ENCODE results near the gene CANT1.

The CANT1 gene

GRCh38 chr17:79018370-79018695 lies 8.8 kb upstream of the CANT1 start:
- no peak overlapping the region for H3K9ac ChIP-seq (ENCODE audit: low read length in 2 of 2)
- no peaks in the 10 kb centered on the region for H3K9me3 ChIP-seq (ENCODE audit: control insufficient read depth in 2 of 2, low read length in 2 of 2)
- no peaks in the 10 kb centered on the region for H3K36me3 ChIP-seq (ENCODE audit: control insufficient read depth in 2 of 2, insufficient read depth in 2 of 2, low read length in 2 of 2)
- no peak overlapping the region for H3K27ac ChIP-seq (ENCODE audit: low read length)
- H3K27me3 ChIP-seq (ENCODE audit: control insufficient read depth in 1 of 2, insufficient read depth in 2 of 2, low read length in 2 of 2): no peaks in the 10 kb centered on the region
- H3K4me3 ChIP-seq (ENCODE audit: low read length in 2 of 2): no peak overlapping the region
- peaks cover 26% of the 10 kb centered on the region for H3K4me1 ChIP-seq (ENCODE audit: control insufficient read depth, insufficient read depth, low read length)

- H3K4me1 ChIP-seq (ENCODE audit: control insufficient read depth, insufficient read depth, low read length): peaks cover 21% of the 10 kb centered on the region
- H3K36me3 ChIP-seq (ENCODE audit: control insufficient read depth in 2 of 2, insufficient read depth in 2 of 2, low read length in 2 of 2): no peaks in the 10 kb centered on the region
- no peaks in the 10 kb centered on the region for H3K9me3 ChIP-seq (ENCODE audit: control insufficient read depth in 2 of 2, low read length in 2 of 2)
- no peak overlapping the region for H3K9ac ChIP-seq (ENCODE audit: low read length in 2 of 2)
- no peaks in the 10 kb centered on the region for H3K27me3 ChIP-seq (ENCODE audit: control insufficient read depth in 1 of 2, insufficient read depth in 2 of 2, low read length in 2 of 2)
- H3K27ac ChIP-seq (ENCODE audit: low read length): no peak overlapping the region
- H3K4me3 ChIP-seq (ENCODE audit: low read length in 2 of 2): no peak overlapping the region
Observed at GRCh38 chr17:79017546-79018369, 8.2 kb upstream of the CANT1 start.

- Histone ChIP-seq H3K9me3 (ENCODE audit: control insufficient read depth in 2 of 2, low read length in 2 of 2) (no peaks in the 10 kb centered on the region), H3K27me3 (ENCODE audit: control insufficient read depth in 1 of 2, insufficient read depth in 2 of 2, low read length in 2 of 2) (no peaks in the 10 kb centered on the region), H3K36me3 (ENCODE audit: control insufficient read depth in 2 of 2, insufficient read depth in 2 of 2, low read length in 2 of 2) (no peaks in the 10 kb centered on the region), H3K4me1 (ENCODE audit: control insufficient read depth, insufficient read depth, low read length) (peaks cover 6% of the 10 kb centered on the region), H3K4me3 (ENCODE audit: low read length in 2 of 2) (no peak overlapping the region), H3K27ac (ENCODE audit: low read length) (no peak overlapping the region), H3K9ac (ENCODE audit: low read length in 2 of 2) (no peak overlapping the region)
Observed at GRCh38 chr17:79014158-79014758, 4.7 kb upstream of the CANT1 start.

GRCh38 chr17:79012563-79013134 lies 3.1 kb upstream of the CANT1 start:
- H3K9me3 ChIP-seq (ENCODE audit: control insufficient read depth in 2 of 2, low read length in 2 of 2): no peaks in the 10 kb centered on the region
- peaks cover 20% of the 10 kb centered on the region for H3K4me1 ChIP-seq (ENCODE audit: control insufficient read depth, insufficient read depth, low read length)
- H3K27me3 ChIP-seq (ENCODE audit: control insufficient read depth in 1 of 2, insufficient read depth in 2 of 2, low read length in 2 of 2): no peaks in the 10 kb centered on the region
- H3K4me3 ChIP-seq (ENCODE audit: low read length in 2 of 2): no peak overlapping the region
- H3K9ac ChIP-seq (ENCODE audit: low read length in 2 of 2): no peak overlapping the region
- H3K36me3 ChIP-seq (ENCODE audit: control insufficient read depth in 2 of 2, insufficient read depth in 2 of 2, low read length in 2 of 2): no peaks in the 10 kb centered on the region
- H3K27ac ChIP-seq (ENCODE audit: low read length): peak overlapping the region; percentile 18

GRCh38 chr17:79011451-79012147 lies 2.0 kb upstream of the CANT1 start:
- H3K4me1 ChIP-seq (ENCODE audit: control insufficient read depth, insufficient read depth, low read length): peaks cover 27% of the 10 kb centered on the region
- H3K9ac ChIP-seq (ENCODE audit: low read length in 2 of 2): no peak overlapping the region
- H3K27me3 ChIP-seq (ENCODE audit: control insufficient read depth in 1 of 2, insufficient read depth in 2 of 2, low read length in 2 of 2): no peaks in the 10 kb centered on the region
- H3K27ac ChIP-seq (ENCODE audit: low read length): no peak overlapping the region
- H3K36me3 ChIP-seq (ENCODE audit: control insufficient read depth in 2 of 2, insufficient read depth in 2 of 2, low read length in 2 of 2): no peaks in the 10 kb centered on the region
- no peak overlapping the region for H3K4me3 ChIP-seq (ENCODE audit: low read length in 2 of 2)
- H3K9me3 ChIP-seq (ENCODE audit: control insufficient read depth in 2 of 2, low read length in 2 of 2): no peaks in the 10 kb centered on the region

GRCh38 chr17:79010304-79010646 lies 711 bp upstream of the CANT1 start:
- peaks cover 39% of the 10 kb centered on the region for H3K4me1 ChIP-seq (ENCODE audit: control insufficient read depth, insufficient read depth, low read length)
- peak overlapping the region; percentile 75 to 96 for H3K4me3 ChIP-seq (ENCODE audit: low read length in 2 of 2)
- H3K9ac ChIP-seq (ENCODE audit: low read length in 2 of 2): peak overlapping the region; percentile 61 to 84
- peak overlapping the region; percentile 60 for H3K27ac ChIP-seq (ENCODE audit: low read length)
- H3K27me3 ChIP-seq (ENCODE audit: control insufficient read depth in 1 of 2, insufficient read depth in 2 of 2, low read length in 2 of 2): no peaks in the 10 kb centered on the region
- H3K9me3 ChIP-seq (ENCODE audit: control insufficient read depth in 2 of 2, low read length in 2 of 2): no peaks in the 10 kb centered on the region
- no peaks in the 10 kb centered on the region for H3K36me3 ChIP-seq (ENCODE audit: control insufficient read depth in 2 of 2, insufficient read depth in 2 of 2, low read length in 2 of 2)

- H3K9ac ChIP-seq (ENCODE audit: low read length in 2 of 2): peak overlapping the region; percentile 90 to 93
- H3K27ac ChIP-seq (ENCODE audit: low read length): no peak overlapping the region
- no peaks in the 10 kb centered on the region for H3K27me3 ChIP-seq (ENCODE audit: control insufficient read depth in 1 of 2, insufficient read depth in 2 of 2, low read length in 2 of 2)
- H3K9me3 ChIP-seq (ENCODE audit: control insufficient read depth in 2 of 2, low read length in 2 of 2): no peaks in the 10 kb centered on the region
- H3K4me3 ChIP-seq (ENCODE audit: low read length in 2 of 2): peak overlapping the region; percentile 96 to 98
- H3K36me3 ChIP-seq (ENCODE audit: control insufficient read depth in 2 of 2, insufficient read depth in 2 of 2, low read length in 2 of 2): no peaks in the 10 kb centered on the region
- peaks cover 40% of the 10 kb centered on the region for H3K4me1 ChIP-seq (ENCODE audit: control insufficient read depth, insufficient read depth, low read length)
Observed at GRCh38 chr17:79008666-79009387, 737 bp downstream of the CANT1 start.

- peak overlapping the region in 1 of 2 donors; percentile 96 for H3K4me3 ChIP-seq (ENCODE audit: low read length in 2 of 2)
- H3K4me1 ChIP-seq (ENCODE audit: control insufficient read depth, insufficient read depth, low read length): peaks cover 40% of the 10 kb centered on the region
- no peak overlapping the region for H3K27ac ChIP-seq (ENCODE audit: low read length)
- no peaks in the 10 kb centered on the region for H3K36me3 ChIP-seq (ENCODE audit: control insufficient read depth in 2 of 2, insufficient read depth in 2 of 2, low read length in 2 of 2)
- peak overlapping the region in 1 of 2 donors; percentile 13 for H3K9ac ChIP-seq (ENCODE audit: low read length in 2 of 2)
- no peaks in the 10 kb centered on the region for H3K27me3 ChIP-seq (ENCODE audit: control insufficient read depth in 1 of 2, insufficient read depth in 2 of 2, low read length in 2 of 2)
- no peaks in the 10 kb centered on the region for H3K9me3 ChIP-seq (ENCODE audit: control insufficient read depth in 2 of 2, low read length in 2 of 2)
Observed at GRCh38 chr17:79007504-79008381, 1.8 kb downstream of the CANT1 start.

- H3K27ac ChIP-seq (ENCODE audit: low read length): no peak overlapping the region
- no peaks in the 10 kb centered on the region for H3K27me3 ChIP-seq (ENCODE audit: control insufficient read depth in 1 of 2, insufficient read depth in 2 of 2, low read length in 2 of 2)
Observed at GRCh38 chr17:79006794-79007503, 2.6 kb downstream of the CANT1 start.

More at GRCh38 chr17:79006794-79007503, 2.6 kb downstream of the CANT1 start:
- H3K36me3 ChIP-seq (ENCODE audit: control insufficient read depth in 2 of 2, insufficient read depth in 2 of 2, low read length in 2 of 2): no peaks in the 10 kb centered on the region
- no peaks in the 10 kb centered on the region for H3K9me3 ChIP-seq (ENCODE audit: control insufficient read depth in 2 of 2, low read length in 2 of 2)
- no peak overlapping the region for H3K9ac ChIP-seq (ENCODE audit: low read length in 2 of 2)
- peaks cover 40% of the 10 kb centered on the region for H3K4me1 ChIP-seq (ENCODE audit: control insufficient read depth, insufficient read depth, low read length)
- H3K4me3 ChIP-seq (ENCODE audit: low read length in 2 of 2): no peak overlapping the region

Measured in stomach smooth muscle (tissue), 2 donors.